ENCODE results near the gene MUC4.

The MUC4 gene

GRCh38 chr3:195704433-195704999 is 107.2 kb downstream of the MUC4 start:
- H3K4me3 ChIP-seq (ENCODE audit: low read depth, low read length), result no peak overlapping the region
- TF ChIP-seq CTCF (IDR thresholded peaks at IDR 0.05; ENCODE audit: borderline replicate concordance, insufficient read depth, low read depth, low read length), result no peak

GRCh38 chr3:195703776-195704175 is 108.0 kb downstream of the MUC4 start:
- TF ChIP-seq CTCF (IDR thresholded peaks at IDR 0.05; ENCODE audit: borderline replicate concordance, insufficient read depth, low read depth, low read length), result no peak
- H3K4me3 ChIP-seq (ENCODE audit: low read depth, low read length), result no peak overlapping the region

- no peak for TF ChIP-seq CTCF (IDR thresholded peaks at IDR 0.05; ENCODE audit: borderline replicate concordance, insufficient read depth, low read depth, low read length)
- H3K4me3 ChIP-seq (ENCODE audit: low read depth, low read length), result no peak overlapping the region
Measured at GRCh38 chr3:195701042-195701915, 110.5 kb downstream of the MUC4 start.

GRCh38 chr3:195700319-195700718 is 111.4 kb downstream of the MUC4 start:
- TF ChIP-seq CTCF (IDR thresholded peaks at IDR 0.05; ENCODE audit: borderline replicate concordance, insufficient read depth, low read depth, low read length), result no peak
- no peak overlapping the region for H3K4me3 ChIP-seq (ENCODE audit: low read depth, low read length)

- no peak for TF ChIP-seq CTCF (IDR thresholded peaks at IDR 0.05; ENCODE audit: borderline replicate concordance, insufficient read depth, low read depth, low read length)
- no peak overlapping the region for H3K4me3 ChIP-seq (ENCODE audit: low read depth, low read length)
Measured at GRCh38 chr3:195699860-195700259, 111.9 kb downstream of the MUC4 start.

- no peak for TF ChIP-seq CTCF (IDR thresholded peaks at IDR 0.05; ENCODE audit: borderline replicate concordance, insufficient read depth, low read depth, low read length)
- H3K4me3 ChIP-seq (ENCODE audit: low read depth, low read length), result no peak overlapping the region
Measured at GRCh38 chr3:195699388-195699771, 112.3 kb downstream of the MUC4 start.

All from GM12875 (cell line).